ENCODE measurements around the gene TTC23.
"Not testable (repeated sequence)": the region's sequence is repeated elsewhere in the genome, so short reads cannot be mapped to it uniquely, and the experiment has no call there.

TTC23 gene

GRCh38 chr15:99118801-99119546 is 130.4 kb downstream of the TTC23 start:
- no peak for DNase-seq (ENCODE audit: low read depth)

- DNase-seq (ENCODE audit: low read depth): no peak
Observed at GRCh38 chr15:99118258-99118632, 131.1 kb downstream of the TTC23 start.

DNA sequence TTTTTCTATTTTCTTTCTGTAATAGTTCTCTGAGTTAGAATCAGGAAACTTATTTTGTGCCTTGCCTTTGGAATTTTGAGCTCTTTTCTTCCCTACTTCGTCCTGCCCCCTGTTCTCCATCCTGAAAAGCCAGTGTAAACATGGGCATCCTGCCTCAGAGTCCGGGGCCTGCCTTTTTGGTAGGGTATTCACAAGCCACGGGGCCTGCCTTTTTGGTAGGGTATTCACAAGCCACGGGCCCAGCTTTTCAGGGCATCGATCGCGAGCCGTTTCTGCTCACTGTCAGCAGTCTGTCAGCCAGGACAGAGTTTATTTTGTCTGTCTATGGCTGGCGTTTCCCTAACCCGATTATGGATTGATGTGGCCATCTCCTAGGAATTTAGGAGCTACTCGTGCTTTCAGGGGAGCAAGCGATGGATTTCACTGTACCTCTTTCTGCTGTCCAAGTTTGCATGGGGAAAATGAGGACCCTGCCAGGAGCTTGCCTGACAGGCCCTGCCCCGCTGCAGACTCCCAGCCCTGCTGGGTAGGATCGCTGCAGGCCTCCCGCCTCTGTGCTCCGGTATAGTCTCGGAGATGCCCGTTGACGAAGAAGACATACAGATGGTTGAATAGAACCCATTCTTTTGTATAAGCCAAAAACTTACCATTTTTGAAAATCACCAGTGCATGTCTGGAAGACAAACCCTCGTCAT is 131.7 kb downstream of the TTC23 start:
- no peak for DNase-seq (ENCODE audit: low read depth)

DNA sequence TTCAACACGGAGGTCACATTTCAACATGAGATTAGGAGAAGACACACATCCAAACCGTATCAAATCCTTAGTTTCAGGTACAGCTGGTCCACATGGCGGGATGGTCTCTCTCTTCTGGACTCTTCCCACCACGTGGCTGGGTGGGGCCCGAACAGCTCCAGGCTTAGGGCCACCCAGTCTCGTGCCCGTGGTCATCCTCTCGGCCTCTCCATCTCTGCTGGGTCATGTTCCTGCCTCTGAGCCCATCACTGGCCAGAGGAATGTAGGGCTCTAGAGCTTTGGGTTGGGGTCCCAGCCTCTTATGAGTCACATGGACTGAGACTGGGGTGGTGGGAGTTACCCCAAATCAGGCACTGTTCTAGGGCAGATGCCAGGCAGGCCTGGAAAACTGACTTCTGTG is 132.3 kb downstream of the TTC23 start:
- DNase-seq (ENCODE audit: low read depth): no peak

- no peak for DNase-seq (ENCODE audit: low read depth)
Observed at GRCh38 chr15:99115300-99116215, 133.8 kb downstream of the TTC23 start.

GRCh38 chr15:99114511-99115299 is 134.7 kb downstream of the TTC23 start:
- DNase-seq (ENCODE audit: low read depth): no peak

- DNase-seq (ENCODE audit: low read depth): no peak
Observed at GRCh38 chr15:99113547-99114271, 135.7 kb downstream of the TTC23 start.

- not testable (repeated sequence) for DNase-seq (ENCODE audit: low read depth)
Observed at GRCh38 chr15:99111641-99112040, 137.7 kb downstream of the TTC23 start.

DNA sequence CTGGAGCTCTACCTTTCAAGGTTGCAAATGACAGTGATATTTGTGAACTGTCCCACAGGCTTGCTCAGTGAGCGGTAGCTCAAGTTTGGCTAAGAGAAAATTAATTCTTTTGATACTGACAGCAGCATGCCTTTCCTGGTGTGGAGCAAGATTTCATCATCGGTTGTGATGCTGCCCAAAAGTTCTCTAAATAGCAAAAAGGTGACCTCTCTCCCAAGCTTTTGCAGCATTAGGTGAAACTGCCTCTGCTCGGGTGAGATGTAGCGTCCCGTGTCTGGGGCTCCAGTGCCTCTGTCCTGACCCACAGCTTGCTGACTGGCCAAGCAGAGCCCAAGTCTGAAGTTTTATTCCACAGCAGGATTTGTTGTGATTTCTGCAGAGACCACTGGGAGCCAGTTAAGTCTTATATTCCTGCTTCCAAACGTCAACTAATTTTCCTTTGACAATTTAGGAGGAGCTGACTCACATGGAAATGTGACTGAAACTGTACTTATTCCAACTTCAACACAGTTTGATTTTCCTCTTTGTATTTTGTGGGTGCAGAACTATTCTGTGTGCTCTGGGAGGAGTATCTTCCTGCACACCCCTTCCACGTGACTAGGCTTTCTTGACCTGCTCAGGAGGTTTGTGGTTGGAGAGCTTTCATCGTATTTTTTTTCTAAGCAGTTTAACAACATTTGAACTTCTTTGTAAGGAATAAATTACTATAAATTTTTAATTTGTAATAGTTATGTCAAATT is 138.6 kb downstream of the TTC23 start:
- DNase-seq (ENCODE audit: low read depth): no peak

GRCh38 chr15:99110093-99110492 is 139.3 kb downstream of the TTC23 start:
- DNase-seq (ENCODE audit: low read depth): no peak

GRCh38 chr15:99109555-99110021 is 139.8 kb downstream of the TTC23 start:
- no peak for DNase-seq (ENCODE audit: low read depth)

GRCh38 chr15:99108993-99109392 is 140.4 kb downstream of the TTC23 start:
- DNase-seq (ENCODE audit: low read depth): no peak

DNA sequence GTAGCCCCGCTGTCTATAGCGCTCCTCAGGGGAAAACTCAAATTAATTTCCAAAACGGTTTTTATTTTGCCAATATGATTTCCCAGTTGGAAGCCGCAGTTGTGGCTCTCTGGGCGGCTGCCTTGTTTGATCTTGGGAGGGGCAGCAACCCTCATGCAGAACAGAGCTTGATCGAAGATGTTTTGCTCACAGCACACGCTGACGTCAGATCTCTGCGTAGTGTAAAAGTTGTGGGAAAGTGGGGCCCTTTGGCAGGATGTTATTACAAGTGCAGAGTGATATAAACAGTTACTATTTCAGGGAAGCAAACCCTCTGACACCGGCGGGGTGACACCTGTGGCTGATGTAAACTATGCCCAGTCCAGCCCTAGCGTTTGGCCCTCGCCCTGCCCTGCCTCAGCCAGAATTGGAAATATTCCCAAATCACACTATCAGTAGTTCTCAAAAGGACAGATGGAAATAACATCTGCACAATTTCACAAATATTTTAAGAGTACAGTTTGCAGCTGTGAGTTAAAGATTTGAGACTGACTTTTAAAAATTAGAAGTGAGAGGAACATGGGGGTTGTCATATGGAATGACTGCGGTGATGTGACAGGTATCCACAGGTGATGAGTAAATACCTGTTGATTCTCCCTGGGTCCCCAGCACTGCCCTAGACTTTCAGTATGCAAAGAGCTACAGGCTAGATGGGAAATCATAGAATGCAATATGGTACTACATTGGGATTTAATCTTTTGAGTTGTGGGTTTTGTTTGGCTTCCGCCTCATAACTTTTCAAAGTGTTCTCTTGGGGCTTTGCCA is 142.8 kb downstream of the TTC23 start:
- DNase-seq (ENCODE audit: low read depth): no peak

DNA sequence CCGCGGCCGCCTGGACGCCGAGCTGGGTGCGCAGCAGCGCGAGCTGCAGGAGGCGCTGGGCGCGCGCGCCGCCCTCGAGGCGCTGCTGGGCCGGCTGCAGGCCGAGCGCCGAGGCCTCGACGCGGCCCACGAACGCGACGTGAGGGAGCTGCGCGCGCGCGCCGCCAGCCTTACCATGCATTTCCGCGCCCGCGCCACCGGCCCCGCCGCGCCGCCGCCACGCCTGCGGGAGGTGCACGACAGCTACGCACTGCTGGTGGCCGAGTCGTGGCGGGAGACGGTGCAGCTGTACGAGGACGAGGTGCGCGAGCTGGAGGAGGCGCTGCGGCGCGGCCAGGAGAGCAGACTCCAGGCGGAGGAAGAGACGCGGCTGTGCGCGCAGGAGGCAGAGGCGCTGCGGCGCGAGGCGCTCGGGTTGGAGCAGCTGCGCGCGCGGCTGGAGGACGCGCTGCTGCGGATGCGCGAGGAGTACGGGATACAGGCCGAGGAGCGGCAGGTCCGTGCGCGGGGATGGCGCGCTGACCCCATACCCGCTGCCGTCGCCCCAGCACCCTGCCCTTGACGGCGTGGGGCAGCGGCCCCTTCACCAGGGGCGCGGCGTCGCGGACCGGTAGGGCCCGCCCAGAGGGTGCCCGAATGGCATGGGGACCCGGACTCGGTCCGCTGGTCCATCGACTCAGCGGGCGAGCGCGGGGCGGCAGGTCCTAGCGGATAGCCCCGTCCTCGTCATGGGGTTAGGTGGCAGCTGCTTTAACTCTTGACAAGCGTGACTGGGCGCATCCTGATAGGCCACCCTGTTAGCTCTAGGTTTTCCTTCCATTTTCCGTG is 143.7 kb downstream of the TTC23 start:
- DNase-seq (ENCODE audit: low read depth): no peak

DNA sequence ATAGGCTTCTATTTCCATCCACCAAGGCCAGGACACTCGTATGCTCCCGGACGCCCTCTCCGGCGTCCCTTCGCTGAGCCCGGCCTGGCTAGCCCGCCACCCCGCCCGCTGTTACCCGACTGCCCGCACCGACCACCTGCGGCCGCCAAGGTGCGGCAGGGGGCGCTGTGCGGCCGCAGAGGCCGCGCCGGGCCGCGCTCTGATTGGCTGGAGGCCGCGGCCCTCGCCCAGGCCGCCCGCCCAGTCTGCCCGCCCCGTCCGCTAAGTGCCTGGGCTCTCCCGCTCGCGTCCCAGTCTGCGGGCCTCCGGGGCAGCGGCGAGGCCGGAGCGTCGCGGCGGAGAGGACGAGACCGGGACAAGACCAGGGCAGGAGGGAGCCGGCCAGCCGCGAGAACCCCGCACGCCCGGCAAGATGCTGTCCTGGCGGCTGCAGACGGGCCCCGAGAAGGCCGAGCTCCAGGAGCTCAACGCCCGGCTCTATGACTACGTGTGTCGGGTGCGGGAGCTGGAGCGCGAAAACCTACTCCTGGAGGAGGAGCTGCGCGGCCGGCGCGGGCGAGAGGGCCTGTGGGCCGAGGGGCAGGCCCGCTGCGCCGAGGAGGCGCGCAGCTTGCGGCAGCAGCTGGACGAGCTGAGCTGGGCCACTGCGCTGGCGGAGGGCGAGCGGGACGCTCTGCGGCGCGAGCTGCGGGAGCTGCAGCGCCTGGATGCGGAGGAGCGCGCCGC is 144.4 kb downstream of the TTC23 start, which contains the start of gene SYNM:
TSS of gene SYNM (plus strand) at position 293 of the 726 bp plus-strand sequence. CDS start at position 413, 120 bp downstream.
- no peak for DNase-seq (ENCODE audit: low read depth)

DNA sequence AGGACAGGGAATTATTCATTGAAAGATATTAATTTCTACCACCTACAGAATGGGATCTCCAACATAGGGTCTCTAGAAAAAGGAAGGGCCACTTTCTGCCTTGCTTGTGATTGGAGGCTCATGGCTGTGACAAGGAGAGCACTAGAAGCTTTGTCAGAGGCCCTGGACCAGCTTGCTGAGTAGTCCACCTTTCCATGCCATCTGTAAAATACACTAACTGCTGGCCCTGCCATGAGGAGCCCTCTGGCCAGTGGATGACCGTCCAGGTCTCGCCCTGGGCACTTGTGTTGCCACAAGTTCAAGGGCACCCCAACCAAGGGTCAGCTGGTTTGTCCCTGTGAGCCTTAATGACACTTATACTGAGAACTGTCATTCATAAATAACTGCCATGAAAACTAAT is 146.1 kb downstream of the TTC23 start:
- no peak for DNase-seq (ENCODE audit: low read depth)

- DNase-seq (ENCODE audit: low read depth): no peak
Observed at GRCh38 chr15:99102332-99103235, 146.8 kb downstream of the TTC23 start.
